Measurements from ENCODE around the gene DMC1.

Gene DMC1

GRCh38 chr22:38610234-38610633 lies 40.3 kb upstream of the DMC1 start:
- no peak overlapping the region for H2BK120ac ChIP-seq (ENCODE audit: low read depth, low read length)
- no peak overlapping the region for H2BK5ac ChIP-seq (ENCODE audit: low read length)
- no peak overlapping the region for H3K14ac ChIP-seq (ENCODE audit: low read length)
- H3K4me1 ChIP-seq (ENCODE audit: control insufficient read depth in 2 of 2, insufficient read depth in 1 of 2, low read depth in 1 of 2, low read length in 2 of 2), result peaks cover 0 to 3% of the 10 kb centered on the region in 2 donors
- no peak overlapping the region for H2BK15ac ChIP-seq (ENCODE audit: low read length)
- no CpG with 5 or more reads among the region's 5 CpGs for WGBS, 2 donors (ENCODE audit: extremely low coverage in 2 of 2, insufficient read length in 2 of 2, insufficient replicate concordance in 1 of 2)
- H3K79me1 ChIP-seq (ENCODE audit: low read depth, low read length), result no peaks in the 10 kb centered on the region
- no peak overlapping the region for H3K4me2 ChIP-seq (ENCODE audit: insufficient read depth, low read length, poor library complexity, severe bottlenecking)
- no peak overlapping the region for H4K8ac ChIP-seq (ENCODE audit: low read depth, low read length)
- no peak overlapping the region for H3K18ac ChIP-seq (ENCODE audit: low read length)
- no peak overlapping the region for H3K9ac ChIP-seq (ENCODE audit: low read depth, low read length, poor library complexity)
- H2BK12ac ChIP-seq (ENCODE audit: low read length), result no peak overlapping the region
- no peaks in the 10 kb centered on the region for H3K27me3 ChIP-seq (ENCODE audit: control insufficient read depth in 3 of 3, insufficient read depth in 3 of 3, low read depth in 1 of 3, low read length in 3 of 3)
- H2AK5ac ChIP-seq (ENCODE audit: low read depth, low read length), result no peak overlapping the region
- no peak overlapping the region for H2AFZ ChIP-seq (ENCODE audit: low read length)
- no peak for DNase-seq (ENCODE audit: low spot score)
- no peak overlapping the region for H3K4me3 ChIP-seq (ENCODE audit: low read length in 2 of 2)
- no peaks in the 10 kb centered on the region for H3K9me3 ChIP-seq (replicated peaks in 1 of 2; ENCODE audit: control insufficient read depth in 2 of 2, insufficient read depth in 1 of 2, low read depth in 1 of 2, low read length in 2 of 2)
- no peak overlapping the region for H4K91ac ChIP-seq (ENCODE audit: low read depth, low read length, poor library complexity)
- no peak overlapping the region for H3K4ac ChIP-seq (ENCODE audit: low read length)
- no peak overlapping the region for H3K23ac ChIP-seq (ENCODE audit: low read depth, low read length, poor library complexity)
- H3K36me3 ChIP-seq (replicated peaks in 1 of 2; ENCODE audit: control insufficient read depth in 2 of 2, insufficient read depth in 2 of 2, low read length in 2 of 2), result peaks cover 5 to 23% of the 10 kb centered on the region in 2 donors
- H3K27ac ChIP-seq (replicated peaks; ENCODE audit: low read length), result no peak overlapping the region

DNA sequence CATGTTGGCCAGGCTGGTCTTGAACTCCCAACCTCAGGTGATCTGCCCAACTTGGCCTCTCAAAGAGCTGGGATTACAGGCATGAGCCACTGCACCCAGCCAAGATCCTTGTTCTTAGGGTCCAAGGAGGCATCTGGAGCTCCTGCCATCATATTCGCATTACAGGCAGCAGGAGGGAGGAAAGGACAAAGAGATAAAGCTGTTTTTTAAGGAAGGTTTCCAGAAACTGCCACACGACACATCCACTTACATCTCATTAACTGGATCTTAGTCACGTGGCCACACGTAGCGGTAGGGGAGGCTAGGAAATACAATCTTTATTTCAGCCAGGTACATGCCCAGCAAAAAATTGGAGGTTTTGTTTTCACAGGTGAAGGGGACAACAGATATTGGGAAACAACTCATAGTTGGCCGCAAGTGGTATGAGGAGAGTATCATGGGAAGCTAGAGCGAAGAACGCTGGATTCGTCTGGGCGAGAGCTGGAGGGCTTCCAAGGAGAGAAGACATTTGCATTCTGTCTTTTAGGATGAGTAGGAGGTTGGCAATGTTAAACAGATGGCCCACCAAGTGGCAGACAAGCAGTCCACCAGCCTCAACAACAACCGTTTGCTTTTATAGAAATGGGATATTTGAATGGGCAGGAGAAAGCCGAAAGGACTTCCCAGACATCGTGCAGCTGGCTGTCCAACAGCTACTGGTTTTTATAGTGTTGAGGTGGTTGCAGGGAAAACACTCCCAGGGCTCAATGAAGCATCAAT lies 39.2 kb upstream of the DMC1 start:
- Histone ChIP-seq H3K27ac (replicated peaks; ENCODE audit: low read length) (no peak overlapping the region), H3K23ac (ENCODE audit: low read depth, low read length, poor library complexity) (no peak overlapping the region), H3K18ac (ENCODE audit: low read length) (no peak overlapping the region), H2BK15ac (ENCODE audit: low read length) (no peak overlapping the region), H3K4ac (ENCODE audit: low read length) (no peak overlapping the region), H2AFZ (ENCODE audit: low read length) (no peak overlapping the region), H2BK120ac (ENCODE audit: low read depth, low read length) (no peak overlapping the region), H3K4me1 (ENCODE audit: control insufficient read depth in 2 of 2, insufficient read depth in 1 of 2, low read depth in 1 of 2, low read length in 2 of 2) (no peaks in the 10 kb centered on the region), H2AK5ac (ENCODE audit: low read depth, low read length) (no peak overlapping the region), H3K9ac (ENCODE audit: low read depth, low read length, poor library complexity) (no peak overlapping the region), H3K36me3 (replicated peaks in 1 of 2; ENCODE audit: control insufficient read depth in 2 of 2, insufficient read depth in 2 of 2, low read length in 2 of 2) (peaks cover 4 to 19% of the 10 kb centered on the region in 2 donors), H3K14ac (ENCODE audit: low read length) (no peak overlapping the region), H4K8ac (ENCODE audit: low read depth, low read length) (no peak overlapping the region), H2BK12ac (ENCODE audit: low read length) (no peak overlapping the region), H3K4me2 (ENCODE audit: insufficient read depth, low read length, poor library complexity, severe bottlenecking) (no peak overlapping the region), H3K27me3 (ENCODE audit: control insufficient read depth in 3 of 3, insufficient read depth in 3 of 3, low read depth in 1 of 3, low read length in 3 of 3) (no peaks in the 10 kb centered on the region), H2BK5ac (ENCODE audit: low read length) (no peak overlapping the region), H3K79me1 (ENCODE audit: low read depth, low read length) (no peaks in the 10 kb centered on the region), H3K4me3 (ENCODE audit: low read length in 2 of 2) (no peak overlapping the region), H4K91ac (ENCODE audit: low read depth, low read length, poor library complexity) (no peak overlapping the region), H3K9me3 (replicated peaks in 1 of 2; ENCODE audit: control insufficient read depth in 2 of 2, insufficient read depth in 1 of 2, low read depth in 1 of 2, low read length in 2 of 2) (no peaks in the 10 kb centered on the region)
- no CpG with 5 or more reads among the region's 13 CpGs for WGBS, 2 donors (ENCODE audit: extremely low coverage in 2 of 2, insufficient read length in 2 of 2, insufficient replicate concordance in 1 of 2)
- DNase-seq (ENCODE audit: low spot score), result no peak

DNA sequence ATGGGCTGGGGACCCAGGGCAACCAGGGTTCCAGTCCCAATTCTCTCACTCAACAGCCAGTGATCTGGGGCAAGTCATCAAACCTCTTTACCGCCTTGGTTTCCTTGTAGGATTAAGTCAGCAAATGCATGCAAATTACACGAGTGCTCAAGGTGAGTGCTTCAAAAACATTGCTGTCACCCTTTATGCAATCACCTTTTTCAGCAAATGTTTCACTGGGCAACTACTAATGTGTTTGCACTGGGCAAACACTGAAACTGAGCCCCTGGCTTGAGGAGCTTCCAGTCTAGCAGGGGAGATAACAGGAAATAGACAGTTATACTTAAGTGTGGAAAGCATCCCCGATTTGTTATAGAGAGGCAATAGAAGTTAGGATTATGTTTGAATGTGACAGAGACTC lies 37.7 kb upstream of the DMC1 start:
- no peak overlapping the region for H3K23ac ChIP-seq (ENCODE audit: low read depth, low read length, poor library complexity)
- no peaks in the 10 kb centered on the region for H3K27me3 ChIP-seq (ENCODE audit: control insufficient read depth in 3 of 3, insufficient read depth in 3 of 3, low read depth in 1 of 3, low read length in 3 of 3)
- H2BK12ac ChIP-seq (ENCODE audit: low read length), result no peak overlapping the region
- H2AFZ ChIP-seq (ENCODE audit: low read length), result no peak overlapping the region
- H3K4me3 ChIP-seq (ENCODE audit: low read length in 2 of 2), result no peak overlapping the region
- H4K8ac ChIP-seq (ENCODE audit: low read depth, low read length), result no peak overlapping the region
- no peak overlapping the region for H3K4ac ChIP-seq (ENCODE audit: low read length)
- H4K91ac ChIP-seq (ENCODE audit: low read depth, low read length, poor library complexity), result no peak overlapping the region
- no peak overlapping the region for H3K9ac ChIP-seq (ENCODE audit: low read depth, low read length, poor library complexity)
- H3K27ac ChIP-seq (replicated peaks; ENCODE audit: low read length), result no peak overlapping the region
- H3K4me1 ChIP-seq (ENCODE audit: control insufficient read depth in 2 of 2, insufficient read depth in 1 of 2, low read depth in 1 of 2, low read length in 2 of 2), result no peaks in the 10 kb centered on the region
- no peaks in the 10 kb centered on the region for H3K79me1 ChIP-seq (ENCODE audit: low read depth, low read length)
- WGBS, 2 donors (ENCODE audit: extremely low coverage in 2 of 2, insufficient read length in 2 of 2, insufficient replicate concordance in 1 of 2), result no CpG with 5 or more reads among the region's 3 CpGs
- H3K36me3 ChIP-seq (replicated peaks in 1 of 2; ENCODE audit: control insufficient read depth in 2 of 2, insufficient read depth in 2 of 2, low read length in 2 of 2), result peaks cover 2 to 23% of the 10 kb centered on the region in 2 donors
- H2BK15ac ChIP-seq (ENCODE audit: low read length), result no peak overlapping the region
- no peak overlapping the region for H2AK5ac ChIP-seq (ENCODE audit: low read depth, low read length)
- no peak for DNase-seq (ENCODE audit: low spot score)
- H3K14ac ChIP-seq (ENCODE audit: low read length), result no peak overlapping the region
- H2BK120ac ChIP-seq (ENCODE audit: low read depth, low read length), result no peak overlapping the region
- H3K4me2 ChIP-seq (ENCODE audit: insufficient read depth, low read length, poor library complexity, severe bottlenecking), result no peak overlapping the region
- no peak overlapping the region for H3K18ac ChIP-seq (ENCODE audit: low read length)
- no peak overlapping the region for H2BK5ac ChIP-seq (ENCODE audit: low read length)
- H3K9me3 ChIP-seq (replicated peaks in 1 of 2; ENCODE audit: control insufficient read depth in 2 of 2, insufficient read depth in 1 of 2, low read depth in 1 of 2, low read length in 2 of 2), result no peaks in the 10 kb centered on the region

- no peak overlapping the region for H3K4me3 ChIP-seq (ENCODE audit: low read length in 2 of 2)
- no peak overlapping the region for H2BK120ac ChIP-seq (ENCODE audit: low read depth, low read length)
- H3K4me2 ChIP-seq (ENCODE audit: insufficient read depth, low read length, poor library complexity, severe bottlenecking), result no peak overlapping the region
- no peaks in the 10 kb centered on the region for H3K27me3 ChIP-seq (ENCODE audit: control insufficient read depth in 3 of 3, insufficient read depth in 3 of 3, low read depth in 1 of 3, low read length in 3 of 3)
- no peak overlapping the region for H3K14ac ChIP-seq (ENCODE audit: low read length)
- H4K8ac ChIP-seq (ENCODE audit: low read depth, low read length), result no peak overlapping the region
- no peak overlapping the region for H3K18ac ChIP-seq (ENCODE audit: low read length)
- H2AK5ac ChIP-seq (ENCODE audit: low read depth, low read length), result no peak overlapping the region
- no peak overlapping the region for H2AFZ ChIP-seq (ENCODE audit: low read length)
- no peak overlapping the region for H3K9ac ChIP-seq (ENCODE audit: low read depth, low read length, poor library complexity)
- no peak overlapping the region for H3K23ac ChIP-seq (ENCODE audit: low read depth, low read length, poor library complexity)
- H3K36me3 ChIP-seq (replicated peaks in 1 of 2; ENCODE audit: control insufficient read depth in 2 of 2, insufficient read depth in 2 of 2, low read length in 2 of 2), result peaks cover 12 to 24% of the 10 kb centered on the region in 2 donors
- H4K91ac ChIP-seq (ENCODE audit: low read depth, low read length, poor library complexity), result no peak overlapping the region
- no peak for DNase-seq (ENCODE audit: low spot score)
- no peaks in the 10 kb centered on the region for H3K4me1 ChIP-seq (ENCODE audit: control insufficient read depth in 2 of 2, insufficient read depth in 1 of 2, low read depth in 1 of 2, low read length in 2 of 2)
- H2BK15ac ChIP-seq (ENCODE audit: low read length), result no peak overlapping the region
- no peaks in the 10 kb centered on the region for H3K79me1 ChIP-seq (ENCODE audit: low read depth, low read length)
- H2BK12ac ChIP-seq (ENCODE audit: low read length), result no peak overlapping the region
- no CpG with 5 or more reads among the region's 1 CpG for WGBS, 2 donors (ENCODE audit: extremely low coverage in 2 of 2, insufficient read length in 2 of 2, insufficient replicate concordance in 1 of 2)
- H3K9me3 ChIP-seq (replicated peaks in 1 of 2; ENCODE audit: control insufficient read depth in 2 of 2, insufficient read depth in 1 of 2, low read depth in 1 of 2, low read length in 2 of 2), result no peaks in the 10 kb centered on the region
- H2BK5ac ChIP-seq (ENCODE audit: low read length), result no peak overlapping the region
- no peak overlapping the region for H3K4ac ChIP-seq (ENCODE audit: low read length)
- H3K27ac ChIP-seq (replicated peaks; ENCODE audit: low read length), result no peak overlapping the region
These were observed 32.2 kb upstream of the DMC1 start for GRCh38 chr22:38602166-38602565.
